Measurements from ENCODE around the gene PNMA6F. TPM values are rescaled to one million over a fixed set of nuclear protein-coding genes. Genes with fewer than 3 reads are reported as not detected.
"Not testable (repeated sequence)": the region's sequence is repeated elsewhere in the genome, so short reads cannot be mapped to it uniquely, and the experiment has no call there.

The PNMA6F gene
- total and polyA plus RNA-seq, 2 donors (not counting 1 experiment from before 2014, with no cell fraction given) = not detected

DNA sequence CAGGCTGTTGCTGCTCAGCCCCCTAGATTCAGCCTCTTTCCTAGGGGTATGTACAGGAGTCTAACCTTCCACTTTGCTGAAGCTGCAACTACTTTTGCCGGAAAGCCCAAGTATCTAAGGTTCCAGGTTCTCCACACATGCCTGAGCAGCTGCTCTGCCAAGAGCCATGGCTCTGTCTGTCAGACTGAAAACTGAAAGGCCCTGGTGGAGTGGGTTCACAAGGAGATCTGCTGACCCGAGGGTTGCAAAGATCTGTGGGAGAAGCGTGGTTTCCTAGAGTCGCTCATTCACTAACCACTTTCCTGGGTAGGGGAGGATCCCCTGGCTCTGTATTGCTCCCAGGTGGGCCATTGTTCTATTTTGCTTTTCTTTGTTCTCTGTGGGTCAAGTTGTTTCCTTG is 6.0 kb upstream of the PNMA6F start:
- Histone ChIP-seq H3K4me1 (ENCODE audit: control insufficient read depth in 2 of 2, insufficient read depth in 2 of 2, low read length in 2 of 2) (no peaks in the 10 kb centered on the region), H3K27me3 (replicated peaks in 1 of 4; ENCODE audit: control extremely low read depth in 1 of 4, control insufficient read depth in 3 of 4, insufficient read depth in 4 of 4, low read length in 3 of 4) (peaks cover 0 to 5% (median 2%) of the 10 kb centered on the region in 4 experiments), H2AFZ (ENCODE audit: insufficient read depth, low read depth, low read length, poor library complexity, severe bottlenecking) (no peak overlapping the region), H4K20me1 (ENCODE audit: control insufficient read depth, insufficient read depth, low read length, poor library complexity, severe bottlenecking) (no peaks in the 10 kb centered on the region), H3K27ac (ENCODE audit: low read length in 2 of 2) (no peak overlapping the region), H3K4me3 (ENCODE audit: control extremely low read depth in 1 of 5, extremely low read depth in 1 of 5, insufficient read depth in 1 of 5, low read depth in 2 of 5, low read length in 4 of 5) (no peak overlapping the region), H3K79me2 (ENCODE audit: control insufficient read depth, insufficient read depth, low read length) (no peaks in the 10 kb centered on the region), H3K36me3 (replicated peaks in 1 of 2; ENCODE audit: control extremely low read depth in 1 of 2, control insufficient read depth in 1 of 2, extremely low read depth in 1 of 2, insufficient read depth in 2 of 2, low read length in 1 of 2) (no peaks in the 10 kb centered on the region), H3K9me3 (ENCODE audit: control extremely low read depth in 1 of 3, control insufficient read depth in 2 of 3, insufficient read depth in 1 of 3, low read length in 2 of 3) (peaks cover 0 to 8% (median 3%) of the 10 kb centered on the region in 3 donors), H3K9ac (ENCODE audit: low read length) (no peak overlapping the region), H3K4me2 (replicated peaks; ENCODE audit: low read depth, low read length, poor library complexity, severe bottlenecking) (no peak overlapping the region)
- no peak overlapping the region for H3K27ac Mint-ChIP-seq
- whole genome bisulfite sequencing (ENCODE audit: insufficient coverage) = 100% methylated on average over 1 of the region's 4 CpGs
- peaks cover 20% of the 10 kb centered on the region for H3K27me3 Mint-ChIP-seq
- POLR2A ChIA-PET = no interaction called here
- CTCF ChIA-PET = no interaction called here
- DNase-seq (no peak), ATAC-seq (ENCODE audit: low read depth) (no peak)
- H3K9me3 Mint-ChIP-seq (ENCODE audit: insufficient read depth) = peaks cover 12% of the 10 kb centered on the region
- intact Hi-C loops (cut with micrococcal nuclease) = no loop called here
- no peak for TF ChIP-seq EZH2 (IDR thresholded peaks at IDR 0.05; ENCODE audit: borderline replicate concordance, insufficient read depth, low read depth, low read length, poor library complexity, severe bottlenecking)
- TF ChIP-seq, protein P1, sequence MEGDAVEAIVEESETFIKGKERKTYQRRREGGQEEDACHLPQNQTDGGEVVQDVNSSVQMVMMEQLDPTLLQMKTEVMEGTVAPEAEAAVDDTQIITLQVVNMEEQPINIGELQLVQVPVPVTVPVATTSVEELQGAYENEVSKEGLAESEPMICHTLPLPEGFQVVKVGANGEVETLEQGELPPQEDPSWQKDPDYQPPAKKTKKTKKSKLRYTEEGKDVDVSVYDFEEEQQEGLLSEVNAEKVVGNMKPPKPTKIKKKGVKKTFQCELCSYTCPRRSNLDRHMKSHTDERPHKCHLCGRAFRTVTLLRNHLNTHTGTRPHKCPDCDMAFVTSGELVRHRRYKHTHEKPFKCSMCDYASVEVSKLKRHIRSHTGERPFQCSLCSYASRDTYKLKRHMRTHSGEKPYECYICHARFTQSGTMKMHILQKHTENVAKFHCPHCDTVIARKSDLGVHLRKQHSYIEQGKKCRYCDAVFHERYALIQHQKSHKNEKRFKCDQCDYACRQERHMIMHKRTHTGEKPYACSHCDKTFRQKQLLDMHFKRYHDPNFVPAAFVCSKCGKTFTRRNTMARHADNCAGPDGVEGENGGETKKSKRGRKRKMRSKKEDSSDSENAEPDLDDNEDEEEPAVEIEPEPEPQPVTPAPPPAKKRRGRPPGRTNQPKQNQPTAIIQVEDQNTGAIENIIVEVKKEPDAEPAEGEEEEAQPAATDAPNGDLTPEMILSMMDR (IDR thresholded peaks at IDR 0.05) = no peak
- peaks cover 4% of the 10 kb centered on the region for H3K4me1 Mint-ChIP-seq
- no peak overlapping the region for H3K4me3 Mint-ChIP-seq

DNA sequence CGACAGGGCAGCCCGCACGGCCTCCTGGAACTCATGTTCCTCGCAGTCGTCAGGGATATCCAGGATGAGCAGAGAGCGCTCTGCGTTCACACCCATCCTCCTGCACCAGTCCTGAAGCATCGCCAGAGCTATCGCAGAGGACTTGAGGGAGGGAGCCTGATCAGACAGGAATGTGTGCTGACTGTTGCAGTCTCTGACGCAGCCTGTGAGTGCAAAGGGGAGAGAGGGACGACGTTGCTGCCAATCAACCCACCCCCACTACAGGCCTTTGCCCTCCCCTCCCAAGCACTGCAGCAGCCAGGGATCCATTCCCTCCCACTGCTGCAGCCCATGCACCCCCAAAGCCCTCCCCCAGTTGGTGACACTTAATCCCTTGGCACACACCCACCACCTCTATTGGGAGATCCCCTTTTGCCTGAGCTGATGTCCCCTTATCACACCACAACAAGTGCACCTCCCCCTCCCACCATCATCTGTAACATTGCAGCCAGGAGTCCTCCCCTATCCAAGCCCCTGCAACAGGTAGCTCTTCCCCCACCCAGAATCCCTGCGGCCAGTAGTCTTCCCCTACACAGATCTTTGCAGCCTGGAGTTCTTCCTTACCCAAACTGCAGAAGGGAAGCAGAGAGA is 897 bp downstream of the PNMA6F start:
- CTCF ChIA-PET = no interaction called here

DNA sequence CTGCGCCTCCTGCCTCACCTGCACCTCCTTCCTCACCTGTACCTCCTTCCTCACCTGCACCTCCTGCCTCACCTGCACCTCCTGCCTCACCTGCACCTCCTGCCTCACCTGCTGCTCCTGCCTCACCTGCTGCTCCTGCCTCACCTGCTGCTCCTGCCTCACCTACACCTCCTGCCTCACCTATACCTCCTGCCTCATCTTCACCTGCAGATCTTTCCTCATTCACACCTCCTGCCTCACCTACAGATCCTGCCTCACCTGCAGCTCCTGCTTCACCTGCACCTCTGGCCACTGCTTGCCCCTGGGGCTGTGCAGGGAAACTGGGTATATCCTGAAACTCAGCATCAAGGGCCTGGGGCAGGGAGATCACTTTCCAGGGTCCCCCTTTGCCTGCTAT is 1.5 kb downstream of the PNMA6F start:
- H3K27me3 ChIP-seq (replicated peaks in 1 of 4; ENCODE audit: control extremely low read depth in 1 of 4, control insufficient read depth in 3 of 4, insufficient read depth in 4 of 4, low read length in 3 of 4); H3K4me3 ChIP-seq (ENCODE audit: control extremely low read depth in 1 of 5, extremely low read depth in 1 of 5, insufficient read depth in 1 of 5, low read depth in 2 of 5, low read length in 4 of 5); H3K9me3 ChIP-seq (ENCODE audit: control extremely low read depth in 1 of 3, control insufficient read depth in 2 of 3, insufficient read depth in 1 of 3, low read length in 2 of 3); H3K4me1 Mint-ChIP-seq; CTCF ChIA-PET; DNase-seq; H3K4me1 ChIP-seq (ENCODE audit: control insufficient read depth in 2 of 2, insufficient read depth in 2 of 2, low read length in 2 of 2); H4K20me1 ChIP-seq (ENCODE audit: control insufficient read depth, insufficient read depth, low read length, poor library complexity, severe bottlenecking); H3K9ac ChIP-seq (ENCODE audit: low read length); intact Hi-C loops (cut with micrococcal nuclease); H3K79me2 ChIP-seq (ENCODE audit: control insufficient read depth, insufficient read depth, low read length); H3K4me2 ChIP-seq (replicated peaks; ENCODE audit: low read depth, low read length, poor library complexity, severe bottlenecking); H3K27ac ChIP-seq (ENCODE audit: low read length in 2 of 2); POLR2A ChIA-PET; H3K9me3 Mint-ChIP-seq (ENCODE audit: insufficient read depth); H3K4me3 Mint-ChIP-seq; ATAC-seq (ENCODE audit: low read depth); H3K36me3 ChIP-seq (replicated peaks in 1 of 2; ENCODE audit: control extremely low read depth in 1 of 2, control insufficient read depth in 1 of 2, extremely low read depth in 1 of 2, insufficient read depth in 2 of 2, low read length in 1 of 2); H3K27ac Mint-ChIP-seq; H2AFZ ChIP-seq (ENCODE audit: insufficient read depth, low read depth, low read length, poor library complexity, severe bottlenecking): not testable (repeated sequence)
- H3K27me3 Mint-ChIP-seq = peaks cover 17% of the 10 kb centered on the region
- no CpG with 5 or more reads among the region's 1 CpG for WGBS (ENCODE audit: insufficient coverage)

More for the DNA sequence above, 897 bp downstream of the PNMA6F start:
- DNase-seq (no peak), ATAC-seq (ENCODE audit: low read depth) (no peak)
- Histone ChIP-seq H3K9me3 (ENCODE audit: control extremely low read depth in 1 of 3, control insufficient read depth in 2 of 3, insufficient read depth in 1 of 3, low read length in 2 of 3) (no peaks in the 10 kb centered on the region), H3K36me3 (replicated peaks in 1 of 2; ENCODE audit: control extremely low read depth in 1 of 2, control insufficient read depth in 1 of 2, extremely low read depth in 1 of 2, insufficient read depth in 2 of 2, low read length in 1 of 2) (no peaks in the 10 kb centered on the region), H3K4me3 (ENCODE audit: control extremely low read depth in 1 of 5, extremely low read depth in 1 of 5, insufficient read depth in 1 of 5, low read depth in 2 of 5, low read length in 4 of 5) (no peak overlapping the region), H4K20me1 (ENCODE audit: control insufficient read depth, insufficient read depth, low read length, poor library complexity, severe bottlenecking) (no peaks in the 10 kb centered on the region), H3K4me2 (replicated peaks; ENCODE audit: low read depth, low read length, poor library complexity, severe bottlenecking) (no peak overlapping the region), H2AFZ (ENCODE audit: insufficient read depth, low read depth, low read length, poor library complexity, severe bottlenecking) (no peak overlapping the region), H3K9ac (ENCODE audit: low read length) (no peak overlapping the region), H3K4me1 (ENCODE audit: control insufficient read depth in 2 of 2, insufficient read depth in 2 of 2, low read length in 2 of 2) (no peaks in the 10 kb centered on the region), H3K79me2 (ENCODE audit: control insufficient read depth, insufficient read depth, low read length) (no peaks in the 10 kb centered on the region), H3K27me3 (replicated peaks in 1 of 4; ENCODE audit: control extremely low read depth in 1 of 4, control insufficient read depth in 3 of 4, insufficient read depth in 4 of 4, low read length in 3 of 4) (peaks cover 0 to 4% (median 0%) of the 10 kb centered on the region in 4 experiments), H3K27ac (ENCODE audit: low read length in 2 of 2) (no peak overlapping the region)
- no peak for TF ChIP-seq EZH2 (IDR thresholded peaks at IDR 0.05; ENCODE audit: borderline replicate concordance, insufficient read depth, low read depth, low read length, poor library complexity, severe bottlenecking)
- TF ChIP-seq, protein P1 (IDR thresholded peaks at IDR 0.05) = no peak
- Mint-ChIP-seq H3K4me3 (no peak overlapping the region), H3K4me1 (no peaks in the 10 kb centered on the region), H3K9me3 (ENCODE audit: insufficient read depth) (peaks cover 2% of the 10 kb centered on the region), H3K27me3 (peaks cover 21% of the 10 kb centered on the region), H3K27ac (no peak overlapping the region)
- POLR2A ChIA-PET = no interaction called here
- 67% methylated on average over 1 of the region's 13 CpGs for whole genome bisulfite sequencing (ENCODE audit: insufficient coverage)
- intact Hi-C loops (cut with micrococcal nuclease) = no loop called here
